HEK293T (cell line): Measurements from ENCODE around the gene TTLL12.

Experiments used
- CTCF ChIA-PET: fragments of 350-600 bp; formaldehyde crosslinking; extraction: SDS; loops from one replicate; lab custom pipeline; 2021; ENCODE audit warnings: antibody characterized with exemption, inconsistent platforms; lab: Yijun Ruan, JAX
- POLR2A ChIA-PET: fragments of 350-600 bp; formaldehyde crosslinking; extraction: SDS; loops from one replicate; lab custom pipeline; 2020; ENCODE audit warnings: antibody characterized with exemption, inconsistent platforms; lab: Yijun Ruan, JAX
- DNase-seq: peaks from one replicate; pipeline ENCODE4 v3.0.0; 2012; ENCODE audit warnings: mixed read lengths; ENCODE audit errors: extremely low spot score
- ARNT ChIP-seq: fragments of 450-650 bp; IDR thresholded peaks from 2 replicates; pipeline ENCODE4 v1.6.1; 2017; ENCODE audit warnings: mild to moderate bottlenecking
- BHLHE40 ChIP-seq: fragments of 450-650 bp; IDR thresholded peaks from 2 replicates; pipeline ENCODE4 v1.6.1; 2016; ENCODE audit warnings: mild to moderate bottlenecking, moderate library complexity, borderline replicate concordance
- CTBP1 ChIP-seq: fragments of 450-650 bp; IDR thresholded peaks from 2 replicates; pipeline ENCODE4 v1.6.1; 2016; ENCODE audit warnings: borderline replicate concordance
- ELF4 ChIP-seq: fragments of 450-650 bp; IDR thresholded peaks from 2 replicates; pipeline ENCODE4 v1.6.1; 2017; ENCODE audit warnings: antibody characterized with exemption
- FOXA1 ChIP-seq: fragments of 450-650 bp; IDR thresholded peaks from 2 replicates; pipeline ENCODE4 v1.6.1; 2016; ENCODE audit warnings: mild to moderate bottlenecking
- FOXK2 ChIP-seq: fragments of 450-650 bp; IDR thresholded peaks from 2 replicates; pipeline ENCODE4 v1.6.1; 2016; ENCODE audit warnings: mild to moderate bottlenecking
- FOXM1 ChIP-seq: fragments of 450-650 bp; IDR thresholded peaks from 2 replicates; pipeline ENCODE4 v1.6.1; 2017; ENCODE audit warnings: mild to moderate bottlenecking, borderline replicate concordance
- HDGF ChIP-seq: fragments of 450-650 bp; IDR thresholded peaks from 2 replicates; pipeline ENCODE4 v1.6.1; 2017; ENCODE audit warnings: antibody characterized with exemption, borderline replicate concordance
- L3MBTL2 ChIP-seq: fragments of 450-650 bp; conservative IDR thresholded peaks from 2 replicates; pipeline ENCODE4 v1.6.1; 2016; ENCODE audit warnings: mild to moderate bottlenecking
- LEF1 ChIP-seq: fragments of 450-650 bp; IDR thresholded peaks from 2 replicates; pipeline ENCODE4 v1.6.1; 2017; ENCODE audit warnings: mild to moderate bottlenecking, borderline replicate concordance
- NFRKB ChIP-seq: fragments of 450-650 bp; IDR thresholded peaks from 2 replicates; pipeline ENCODE4 v1.6.1; 2016; ENCODE audit warnings: mild to moderate bottlenecking, moderate library complexity
- SP1 ChIP-seq: fragments of 450-650 bp; IDR thresholded peaks from 2 replicates; pipeline ENCODE4 v1.6.1; 2017
- SUZ12 ChIP-seq: fragments of 450-650 bp; IDR thresholded peaks from 2 replicates; pipeline ENCODE4 v1.6.1; 2016; ENCODE audit warnings: mild to moderate bottlenecking
- TARDBP ChIP-seq: fragments of 450-650 bp; IDR thresholded peaks from 2 replicates; pipeline ENCODE4 v1.6.1; 2016
- ZNF384 ChIP-seq: fragments of 450-650 bp; IDR thresholded peaks from 2 replicates; pipeline ENCODE4 v1.6.1; 2016
- TF ChIP-seq, protein P1 (sequence below): fragments of 450-650 bp; IDR thresholded peaks from 2 replicates; pipeline ENCODE4 v1.6.1; 2016

The TTLL12 gene

DNA sequence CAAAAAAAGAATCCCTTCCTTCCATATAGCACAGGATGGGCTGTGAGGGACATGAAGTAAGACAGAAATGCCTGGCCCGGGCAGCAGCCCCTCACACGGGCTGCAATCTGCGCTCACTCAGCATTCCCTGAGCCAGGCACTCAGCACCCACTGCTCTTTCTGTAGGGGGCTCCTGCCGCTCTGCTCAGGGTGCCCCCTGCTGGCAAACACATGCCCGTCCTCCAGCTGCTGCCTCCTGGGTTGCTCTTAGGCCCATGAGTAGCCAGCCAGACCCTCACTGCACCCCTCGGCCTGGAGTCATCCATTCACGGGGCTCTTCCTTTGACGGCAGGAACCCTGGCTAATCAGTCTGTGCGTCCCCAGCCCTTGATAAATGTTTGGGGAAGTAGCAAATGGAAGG lies 50.7 kb downstream of the TTLL12 start:
- CTCF ChIA-PET = interaction anchor here (1.2 kb wide), 1 partner anchor 96 kb away, joined by 3 read pairs; no protein-coding TSS in a partner anchor
- POLR2A ChIA-PET = no interaction called here
- DNase-seq = peak; percentile 65
- no peak for TF ChIP-seq LEF1
- TF ChIP-seq FOXM1 = no peak

DNA sequence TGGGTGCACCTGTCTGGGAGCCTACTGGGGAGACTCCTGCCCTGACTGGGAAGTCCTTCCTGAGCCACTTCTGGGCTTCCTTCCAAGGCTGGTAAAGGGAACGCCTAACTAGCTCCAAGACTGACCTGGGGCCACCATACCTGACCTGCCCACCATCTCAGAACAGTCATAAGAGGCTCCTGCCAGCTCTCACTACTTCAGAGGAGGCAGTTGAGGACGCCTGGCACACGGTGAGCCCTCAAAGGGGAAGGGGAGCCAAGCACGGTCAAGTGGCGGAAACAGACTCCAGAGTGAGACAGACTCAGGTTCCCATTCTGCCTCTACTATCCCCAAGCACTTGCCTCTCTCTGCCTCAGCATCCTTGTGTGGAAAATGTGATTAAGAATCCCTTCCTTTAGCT lies 51.4 kb downstream of the TTLL12 start:
- no peak for DNase-seq
- ChIA-PET CTCF (interaction anchor here (1.2 kb wide), 1 partner anchor 96 kb away, joined by 3 read pairs; no protein-coding TSS in a partner anchor), POLR2A (no interaction called here)
- TF ChIP-seq NFRKB = no peak
- no peak for TF ChIP-seq SP1
- TF ChIP-seq, protein P1, sequence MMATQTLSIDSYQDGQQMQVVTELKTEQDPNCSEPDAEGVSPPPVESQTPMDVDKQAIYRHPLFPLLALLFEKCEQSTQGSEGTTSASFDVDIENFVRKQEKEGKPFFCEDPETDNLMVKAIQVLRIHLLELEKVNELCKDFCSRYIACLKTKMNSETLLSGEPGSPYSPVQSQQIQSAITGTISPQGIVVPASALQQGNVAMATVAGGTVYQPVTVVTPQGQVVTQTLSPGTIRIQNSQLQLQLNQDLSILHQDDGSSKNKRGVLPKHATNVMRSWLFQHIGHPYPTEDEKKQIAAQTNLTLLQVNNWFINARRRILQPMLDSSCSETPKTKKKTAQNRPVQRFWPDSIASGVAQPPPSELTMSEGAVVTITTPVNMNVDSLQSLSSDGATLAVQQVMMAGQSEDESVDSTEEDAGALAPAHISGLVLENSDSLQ = no peak
- no peak for TF ChIP-seq TARDBP
- no peak for TF ChIP-seq L3MBTL2
- no peak for TF ChIP-seq LEF1
- no peak for TF ChIP-seq BHLHE40
- no peak for TF ChIP-seq SUZ12
- no peak for TF ChIP-seq FOXA1
- no peak for TF ChIP-seq ZNF384
- TF ChIP-seq FOXM1 = no peak
- TF ChIP-seq ELF4 = no peak

GRCh38 chr22:43134553-43134952 lies 52.4 kb downstream of the TTLL12 start:
- no peak for TF ChIP-seq SUZ12
- no peak for TF ChIP-seq CTBP1
- TF ChIP-seq, protein P1 = no peak
- no peak for TF ChIP-seq LEF1
- CTCF ChIA-PET = interaction anchor here (0.6 kb wide), 1 partner anchor 29 kb away, joined by 6 read pairs; no protein-coding TSS in a partner anchor
- POLR2A ChIA-PET = no interaction called here
- DNase-seq = no peak

DNA sequence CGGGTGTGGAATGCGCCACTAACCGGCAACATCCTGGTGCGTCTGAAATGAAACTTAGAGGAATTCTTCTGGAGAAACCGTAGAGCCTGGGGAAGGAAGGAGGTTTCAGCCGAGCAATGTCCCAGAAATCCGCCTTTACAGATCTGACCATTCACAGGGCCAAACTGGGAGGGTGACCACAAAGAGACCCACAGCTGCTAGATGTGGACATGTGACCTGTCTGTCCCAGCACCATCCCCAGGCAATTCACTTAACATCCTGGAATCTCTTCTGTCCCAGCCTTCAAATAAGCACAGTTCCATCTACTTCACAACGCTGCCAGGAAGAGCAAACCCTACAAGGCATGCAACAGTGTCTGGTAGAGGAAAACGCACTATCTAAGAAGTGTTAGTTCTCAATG lies 53.5 kb downstream of the TTLL12 start:
- CTCF ChIA-PET = no interaction called here
- POLR2A ChIA-PET = interaction anchor here (1.5 kb wide), 1 partner anchor 12 kb away, joined by 4 read pairs; no protein-coding TSS in a partner anchor
- DNase-seq = no peak
- TF ChIP-seq, protein P1 = no peak
- no peak for TF ChIP-seq BHLHE40
- no peak for TF ChIP-seq TARDBP
- no peak for TF ChIP-seq NFRKB
- TF ChIP-seq FOXK2 = no peak
- no peak for TF ChIP-seq ELF4
- no peak for TF ChIP-seq SP1
- no peak for TF ChIP-seq CTBP1
- TF ChIP-seq SUZ12 = no peak
- no peak for TF ChIP-seq FOXM1
- no peak for TF ChIP-seq FOXA1
- TF ChIP-seq ARNT = no peak

- POLR2A ChIA-PET = no interaction called here
- CTCF ChIA-PET = no interaction called here
- no peak for TF ChIP-seq HDGF
- TF ChIP-seq BHLHE40 = no peak
- no peak for TF ChIP-seq ARNT
- TF ChIP-seq ZNF384 = no peak
- no peak for TF ChIP-seq TARDBP
- TF ChIP-seq FOXM1 = no peak
- TF ChIP-seq CTBP1 = no peak
- no peak for TF ChIP-seq L3MBTL2
- TF ChIP-seq ELF4 = no peak
- no peak for TF ChIP-seq SP1
- TF ChIP-seq, protein P1 = no peak
- TF ChIP-seq LEF1 = no peak
- DNase-seq = no peak
Measured at GRCh38 chr22:43131773-43132501, 55.0 kb downstream of the TTLL12 start.
